Breast epithelium (tissue), 4 donors: ENCODE results near the gene DDX39B. TPM values are rescaled to one million over a fixed set of nuclear protein-coding genes. Genes with fewer than 3 reads are reported as not detected.
A peak's percentile ranks its signal among the peaks of the same experiment; 100 is the strongest.

Source experiments
- DNase-seq, 2 donors: peaks; one replicate each; pipeline ENCODE4 v3.0.0-alpha.2; 2019; ENCODE audit warnings: low spot score in 2 of 2
- H3K27ac ChIP-seq, 2 donors: fragments of 200-600 bp; sonication (generic) in 1 of 2; one replicate each; pipeline ENCODE4 v1.5.1; 2016 to 2019; ENCODE audit warnings: mild to moderate bottlenecking in 1 of 2
- H3K27me3 ChIP-seq, 2 donors: fragments of 200-600 bp; sonication (generic) in 1 of 2; one replicate each; pipeline versions ENCODE4 v1.5.1 to v1.6.0; 2017 to 2019; ENCODE audit warnings: control low read depth in 1 of 2, mild to moderate bottlenecking in 1 of 2
- H3K36me3 ChIP-seq: fragments of 200-600 bp; one replicate; pipeline ENCODE4 v1.5.1; 2019
- H3K4me1 ChIP-seq, 2 donors: fragments of 200-600 bp; sonication (generic); one replicate each; pipeline ENCODE4 v1.5.1; 2016 to 2019; ENCODE audit warnings: control low read depth in 1 of 2
- H3K4me3 ChIP-seq, 3 donors: fragments of 200-600 bp; sonication (generic); 1 replicate in 2 of 3; 2 replicates in 1 of 3; pipeline ENCODE4 v1.5.1; 2016 to 2019; ENCODE audit warnings: mild to moderate bottlenecking in 3 of 3, moderate library complexity in 2 of 3
- H3K9me3 ChIP-seq, 2 donors: fragments of 200-600 bp; sonication (generic) in 1 of 2; one replicate each; pipeline ENCODE4 v1.5.1; 2016 to 2019; ENCODE audit warnings: control low read depth in 1 of 2
- CTCF ChIP-seq, 3 donors: fragments of 450-650 bp; IDR thresholded peaks; one replicate each; pipeline ENCODE4 v1.5.1; 2016 to 2017; ENCODE audit warnings: antibody characterized with exemption in 3 of 3, mild to moderate bottlenecking in 3 of 3, moderate library complexity in 3 of 3
- POLR2A ChIP-seq: fragments of 450-650 bp; IDR thresholded peaks from one replicate; pipeline ENCODE4 v1.6.1; 2016; ENCODE audit warnings: antibody characterized with exemption, mild to moderate bottlenecking, moderate library complexity
- POLR2AphosphoS5 ChIP-seq, 3 donors: sonication (generic); formaldehyde crosslinking; IDR thresholded peaks; one replicate each; pipeline ENCODE4 v1.6.1; 2017; ENCODE audit warnings: antibody characterized with exemption in 3 of 3
- intact Hi-C: fragments of 100-400 bp; cut with DNase I; formaldehyde crosslinking; loops from one replicate; pipeline ENCODE4 v1.15.1; 2023; ENCODE audit warnings: low total_unique reads
- total RNA-seq, 3 donors: library from RNA; depleted of rRNA; stranded (reverse); fragments of >200 nt; gene quantifications; one replicate each; pipeline ENCODE4 v1.1.0, GENCODE V29; 2016

DDX39B gene
- total RNA-seq, 3 donors from 2014 or later, result 315 to 336 (median 334) TPM

DNA sequence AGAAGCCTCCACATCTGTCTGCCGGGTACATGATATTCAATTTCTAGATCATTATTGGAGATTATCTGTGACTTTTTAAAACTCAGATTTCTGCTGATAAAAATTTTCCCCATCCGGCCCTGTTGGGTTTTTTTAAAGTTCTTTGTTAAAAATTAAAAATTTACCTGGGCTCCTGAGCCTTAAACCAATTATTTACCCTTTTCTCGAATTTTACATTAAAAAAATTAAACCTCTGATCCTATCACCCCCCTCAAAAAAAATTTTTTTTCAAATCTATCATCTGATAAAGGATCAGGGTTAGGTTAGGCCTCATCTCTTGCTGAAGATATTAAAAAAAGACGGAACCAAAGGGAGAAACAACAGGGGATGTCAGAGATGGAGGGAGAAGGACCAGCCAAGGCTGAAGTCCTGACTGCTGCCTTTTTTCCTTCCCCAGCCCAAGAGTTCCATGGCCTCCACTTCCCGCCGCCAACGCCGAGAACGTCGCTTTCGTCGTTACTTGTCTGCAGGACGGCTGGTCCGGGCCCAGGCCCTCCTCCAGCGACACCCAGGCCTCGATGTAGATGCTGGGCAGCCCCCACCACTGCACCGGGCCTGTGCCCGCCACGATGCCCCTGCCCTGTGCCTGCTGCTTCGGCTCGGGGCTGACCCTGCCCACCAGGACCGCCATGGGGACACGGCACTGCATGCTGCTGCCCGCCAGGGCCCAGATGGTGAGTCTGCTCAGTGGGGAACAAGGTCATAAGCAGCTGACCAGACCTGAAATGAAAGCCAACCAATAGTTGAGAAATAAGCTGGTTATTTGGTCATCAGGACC lies 6.1 kb upstream of the DDX39B start:
- DNase-seq, result no peak
- Histone ChIP-seq H3K27ac (peak overlapping the region; percentile 75 to 84), H3K36me3 (no peaks in the 10 kb centered on the region), H3K4me1 (peaks cover 0 to 7% of the 10 kb centered on the region in 2 donors), H3K27me3 (no peaks in the 10 kb centered on the region), H3K9me3 (no peaks in the 10 kb centered on the region), H3K4me3 (peak overlapping the region; percentile 21 to 67 (median 50))
- TF ChIP-seq POLR2A (no peak), CTCF (IDR thresholded peaks at IDR 0.05) (no peak), POLR2AphosphoS5 (IDR thresholded peaks at IDR 0.05) (no peak)
- intact Hi-C loops, result loop anchor here (5.0 kb wide), 1 partner anchor 44 kb away; the partner anchor contains the start of gene NCR3

- intact Hi-C loops, result loop anchor here (5.0 kb wide), 1 partner anchor 45 kb away; the partner anchor contains the start of gene NCR3
- Histone ChIP-seq H3K27me3 (no peaks in the 10 kb centered on the region), H3K36me3 (no peaks in the 10 kb centered on the region), H3K9me3 (no peaks in the 10 kb centered on the region), H3K4me3 (peak within 1 kb of the TSS; percentile 21 to 67 (median 50)), H3K27ac (peak within 1 kb of the TSS; percentile 75 to 84), H3K4me1 (peaks cover 0 to 11% of the 10 kb centered on the region in 2 donors)
- TF ChIP-seq CTCF (IDR thresholded peaks at IDR 0.05), result peak in 1 of 3 donors; percentile 9
- TF ChIP-seq POLR2A, result peak; percentile 31
- peak; percentile 55 to 91 (median 87) for TF ChIP-seq POLR2AphosphoS5 (IDR thresholded peaks at IDR 0.05)
- DNase-seq, result peak; percentile 95
These were observed 5.3 kb upstream of the DDX39B start, which contains the start of gene NFKBIL1 for GRCh38 chr6:31546958-31547726. TSS of gene NFKBIL1 (plus strand) at chr6:31547608. CDS start at chr6:31547695, 87 bp downstream.

DNA sequence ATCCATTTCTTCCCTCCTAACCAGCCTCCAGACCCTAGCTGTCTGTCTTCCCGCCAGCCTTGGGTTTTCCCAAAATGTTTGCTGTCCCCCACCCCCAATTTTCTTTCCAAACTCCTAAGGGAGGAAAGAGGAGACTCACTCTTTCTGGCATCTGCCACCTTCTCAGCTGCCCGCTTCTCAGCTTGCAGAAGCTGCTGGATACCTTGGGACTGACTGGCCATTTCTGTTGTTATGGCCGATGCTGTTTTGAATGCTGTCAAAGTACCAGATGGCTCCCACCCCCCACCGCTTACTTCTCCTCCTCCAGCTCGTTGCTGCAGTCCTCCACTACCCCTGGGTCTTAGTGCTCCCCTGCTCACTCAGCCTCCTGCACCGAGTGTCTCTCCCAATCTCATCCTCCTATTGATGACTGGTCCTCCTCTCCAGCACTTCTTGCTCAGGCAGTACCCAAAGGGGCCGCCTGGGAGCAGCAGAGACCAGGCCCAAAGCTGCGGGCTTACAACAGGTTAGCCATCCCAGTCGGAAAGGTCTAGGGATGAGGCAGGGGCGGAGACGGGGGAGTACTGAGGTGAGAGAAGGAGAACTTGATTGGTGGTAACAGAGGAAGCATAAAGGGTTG lies 4.6 kb upstream of the DDX39B start, which contains the start of gene ATP6V1G2:
Gene ATP6V1G2, minus strand, starts transcription at position 270 of the 619 bp plus-strand sequence. Its CDS starts 49 bp downstream, at position 221.
- Histone ChIP-seq H3K27me3 (no peaks in the 10 kb centered on the region), H3K9me3 (no peaks in the 10 kb centered on the region), H3K27ac (peak within 1 kb of the TSS; percentile 75 to 84), H3K4me3 (peak within 1 kb of the TSS; percentile 21 to 67 (median 50)), H3K4me1 (peaks cover 0 to 11% of the 10 kb centered on the region in 2 donors), H3K36me3 (no peaks in the 10 kb centered on the region)
- intact Hi-C loops, result loop anchor here (5.0 kb wide), 1 partner anchor 46 kb away; the partner anchor contains the start of gene NCR3
- peak; percentile 91 to 92 for DNase-seq
- TF ChIP-seq CTCF (IDR thresholded peaks at IDR 0.05), result peak; percentile 94 to 98 (median 96)
- TF ChIP-seq POLR2AphosphoS5 (IDR thresholded peaks at IDR 0.05), result peak; percentile 59 to 65 (median 61)
- no peak for TF ChIP-seq POLR2A

DNA sequence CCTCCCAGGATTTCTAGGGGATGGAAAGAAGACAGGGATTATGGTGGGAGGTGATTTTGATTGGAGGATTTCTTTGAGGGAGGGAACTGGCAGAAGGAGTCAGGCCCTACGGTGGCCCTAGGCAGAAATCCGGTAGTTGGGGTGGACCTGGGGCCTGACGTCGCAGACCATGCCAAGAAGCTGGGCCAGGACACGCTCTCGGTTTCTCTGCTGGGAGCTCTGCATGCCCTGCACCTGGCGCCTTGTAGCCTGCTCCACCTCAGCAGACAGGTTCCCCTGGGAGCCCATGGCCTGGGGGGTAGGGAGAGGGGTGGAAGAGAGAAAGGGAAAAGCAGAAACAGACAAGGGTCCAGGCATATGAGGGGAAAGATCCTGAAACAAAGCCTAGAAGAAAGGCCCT lies 3.5 kb upstream of the DDX39B start:
- H3K27me3 ChIP-seq, result no peaks in the 10 kb centered on the region
- no peak overlapping the region for H3K4me3 ChIP-seq
- peaks cover 0 to 13% of the 10 kb centered on the region in 2 donors for H3K4me1 ChIP-seq
- no peak for DNase-seq
- no peaks in the 10 kb centered on the region for H3K36me3 ChIP-seq
- intact Hi-C loops, result loop anchor here (5.0 kb wide), 1 partner anchor 47 kb away; the partner anchor contains the start of gene NCR3
- TF ChIP-seq POLR2A (no peak), POLR2AphosphoS5 (IDR thresholded peaks at IDR 0.05) (no peak), CTCF (IDR thresholded peaks at IDR 0.05) (no peak)
- no peak overlapping the region for H3K27ac ChIP-seq
- no peaks in the 10 kb centered on the region for H3K9me3 ChIP-seq
